IPS-15b (cell line): ENCODE results near the gene STK17A.

Experiments used
- H3K27me3 ChIP-seq: one replicate; pipeline ENCODE4 v1.6.1; 2013; ENCODE audit warnings: low read length; ENCODE audit not compliant: control insufficient read depth, insufficient read depth
- H3K36me3 ChIP-seq: one replicate; pipeline ENCODE4 v1.6.1; 2013; ENCODE audit warnings: low read length; ENCODE audit not compliant: control insufficient read depth, insufficient read depth
- H3K4me1 ChIP-seq: one replicate; pipeline ENCODE4 v1.6.1; 2013; ENCODE audit warnings: mild to moderate bottlenecking, low read length; ENCODE audit not compliant: control insufficient read depth, insufficient read depth
- H3K4me3 ChIP-seq: one replicate; pipeline ENCODE4 v1.5.1; 2013; ENCODE audit warnings: low read depth, low read length
- H3K9ac ChIP-seq: one replicate; pipeline ENCODE4 v1.6.1; 2013; ENCODE audit warnings: low read depth, mild to moderate bottlenecking, low read length
- H3K9me3 ChIP-seq: one replicate; pipeline ENCODE4 v1.6.1; 2013; ENCODE audit warnings: mild to moderate bottlenecking, low read length; ENCODE audit not compliant: control insufficient read depth, insufficient read depth

Gene STK17A

DNA sequence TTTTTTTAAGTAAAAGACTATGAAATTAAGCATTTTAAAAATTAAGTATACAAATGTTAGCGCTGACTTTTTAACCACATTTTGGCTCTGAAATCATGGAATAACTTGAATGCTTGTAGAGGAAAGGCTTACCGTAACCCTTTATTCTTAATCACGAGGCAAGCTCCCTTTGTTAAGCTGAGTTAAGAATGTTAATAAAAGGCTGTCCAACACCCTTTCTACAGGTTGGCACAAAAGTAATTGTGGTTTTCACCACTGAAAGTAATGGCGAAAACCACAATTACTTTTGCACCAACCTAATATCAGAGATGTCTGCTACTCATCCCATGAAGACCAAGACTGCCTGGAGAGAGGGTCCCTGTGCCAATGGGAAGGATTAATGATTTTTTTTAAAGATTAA, 70.6 kb downstream of the STK17A start:
- Histone ChIP-seq H3K4me1 (peaks cover 8% of the 10 kb centered on the region), H3K36me3 (no peaks in the 10 kb centered on the region), H3K9ac (no peak overlapping the region), H3K9me3 (no peaks in the 10 kb centered on the region), H3K4me3 (no peak overlapping the region), H3K27me3 (no peaks in the 10 kb centered on the region)

DNA sequence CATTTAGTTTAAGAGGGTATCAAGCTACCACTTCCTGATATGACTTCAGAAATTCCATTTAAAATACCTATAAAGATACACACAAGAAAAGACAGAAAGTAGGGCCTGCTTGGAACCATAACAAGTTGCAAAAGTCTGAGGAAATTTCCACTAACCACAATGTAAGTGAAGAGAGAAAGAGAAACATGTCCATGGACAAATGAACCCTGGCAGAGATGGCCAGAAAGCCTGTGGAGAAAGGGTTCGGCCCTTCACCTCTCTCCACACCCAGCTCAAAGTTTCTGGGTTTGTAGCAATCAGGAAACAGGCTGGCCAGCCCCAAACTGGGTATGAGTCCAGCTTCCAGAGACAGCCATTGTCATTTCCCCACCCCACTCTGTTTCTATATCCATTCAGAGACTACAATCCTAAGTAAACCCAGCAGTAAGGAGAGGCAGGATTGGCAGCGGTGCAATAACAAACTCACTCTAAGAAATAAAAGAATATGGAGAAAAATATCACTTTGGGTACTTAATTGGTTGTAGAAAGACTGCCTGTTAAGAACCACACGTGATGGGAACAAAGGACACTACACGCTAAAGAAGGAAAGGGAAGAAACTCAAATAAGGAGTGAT, 71.1 kb downstream of the STK17A start:
- H3K4me1 ChIP-seq = peaks cover 13% of the 10 kb centered on the region
- H3K9me3 ChIP-seq = no peaks in the 10 kb centered on the region
- H3K4me3 ChIP-seq = no peak overlapping the region
- H3K9ac ChIP-seq = no peak overlapping the region
- H3K36me3 ChIP-seq = no peaks in the 10 kb centered on the region
- H3K27me3 ChIP-seq = no peaks in the 10 kb centered on the region

DNA sequence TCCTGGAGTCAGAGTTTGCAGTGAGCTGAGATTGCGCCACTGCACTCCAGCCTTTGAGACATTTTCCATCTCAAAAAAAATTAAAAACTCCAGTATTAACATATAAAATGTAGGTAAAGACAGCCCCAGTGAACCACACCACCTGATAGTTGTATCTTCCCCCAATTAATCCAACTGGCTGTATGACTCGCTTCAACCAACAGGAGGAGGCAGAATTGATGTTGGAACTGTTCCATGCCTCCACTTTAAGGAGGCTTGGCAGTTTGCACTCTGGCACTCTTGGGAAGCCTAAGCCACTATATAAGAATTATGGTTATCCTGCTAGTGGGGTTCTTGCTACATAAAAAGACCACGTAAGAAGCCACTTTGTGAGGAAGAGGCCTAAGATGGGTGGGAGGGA, 72.7 kb downstream of the STK17A start:
- Histone ChIP-seq H3K4me3 (no peak overlapping the region), H3K27me3 (no peaks in the 10 kb centered on the region), H3K9me3 (no peaks in the 10 kb centered on the region), H3K36me3 (no peaks in the 10 kb centered on the region), H3K9ac (no peak overlapping the region), H3K4me1 (peaks cover 24% of the 10 kb centered on the region)

DNA sequence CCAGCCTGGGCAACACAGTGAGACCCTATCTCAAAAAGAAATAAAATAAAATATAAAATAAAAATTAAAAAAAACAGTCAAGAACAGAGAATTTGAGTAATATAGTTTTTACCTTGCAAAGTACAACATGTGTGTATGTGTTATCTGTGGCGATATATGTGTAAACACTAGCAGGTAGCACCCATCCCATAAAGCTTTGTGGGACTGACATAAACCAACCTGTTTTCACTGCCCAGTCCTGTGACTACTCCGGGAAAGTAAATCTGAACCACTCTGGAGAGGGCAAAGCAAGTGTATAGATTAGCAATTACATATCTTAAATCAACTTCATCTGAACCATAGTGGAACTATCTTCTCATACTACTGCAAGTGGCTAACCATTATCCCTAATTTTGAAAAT, 74.1 kb downstream of the STK17A start:
- Histone ChIP-seq H3K9ac (no peak overlapping the region), H3K27me3 (no peaks in the 10 kb centered on the region), H3K36me3 (no peaks in the 10 kb centered on the region), H3K4me1 (peaks cover 24% of the 10 kb centered on the region), H3K4me3 (no peak overlapping the region), H3K9me3 (no peaks in the 10 kb centered on the region)

DNA sequence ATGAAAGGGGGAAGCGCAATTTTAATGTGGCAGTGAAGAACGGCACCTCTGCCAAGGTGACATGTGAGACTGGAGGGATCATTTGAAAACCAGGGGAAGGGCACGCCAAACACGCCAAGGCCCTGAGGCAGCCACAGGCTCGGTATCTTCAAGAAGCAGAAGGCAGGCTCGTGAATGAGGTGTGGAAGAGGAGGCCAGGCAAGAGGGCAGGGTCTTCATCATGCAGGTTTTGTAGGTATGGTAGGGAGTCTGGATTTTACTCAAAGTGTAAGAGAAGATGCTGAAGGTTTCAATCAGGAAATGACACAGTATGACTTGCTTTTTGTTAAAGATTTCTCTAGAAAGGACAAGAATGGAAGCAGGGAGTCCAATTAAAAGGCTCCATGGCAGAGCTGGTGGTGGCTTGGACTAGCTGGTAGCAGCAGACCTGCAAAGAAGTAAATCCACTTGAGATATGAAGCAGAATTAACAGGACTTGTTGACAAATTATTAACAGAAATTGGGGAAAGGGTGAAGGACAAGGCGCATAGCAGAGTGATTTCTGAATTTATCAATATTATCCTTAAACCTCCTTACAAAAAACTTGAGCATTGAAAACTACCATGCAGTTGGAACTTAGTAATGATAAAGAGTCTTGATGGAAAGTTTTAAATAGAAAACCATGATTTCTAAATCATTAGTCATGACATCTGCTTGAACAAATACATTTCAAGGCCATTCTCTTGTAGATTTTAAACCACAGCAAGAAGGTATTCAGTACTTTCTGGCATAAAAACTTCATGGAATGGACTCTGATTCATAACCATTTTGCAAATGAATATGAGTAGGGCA, 76.0 kb downstream of the STK17A start:
- Histone ChIP-seq H3K36me3 (no peaks in the 10 kb centered on the region), H3K27me3 (no peaks in the 10 kb centered on the region), H3K4me1 (peaks cover 24% of the 10 kb centered on the region), H3K4me3 (no peak overlapping the region), H3K9ac (no peak overlapping the region), H3K9me3 (no peaks in the 10 kb centered on the region)

DNA sequence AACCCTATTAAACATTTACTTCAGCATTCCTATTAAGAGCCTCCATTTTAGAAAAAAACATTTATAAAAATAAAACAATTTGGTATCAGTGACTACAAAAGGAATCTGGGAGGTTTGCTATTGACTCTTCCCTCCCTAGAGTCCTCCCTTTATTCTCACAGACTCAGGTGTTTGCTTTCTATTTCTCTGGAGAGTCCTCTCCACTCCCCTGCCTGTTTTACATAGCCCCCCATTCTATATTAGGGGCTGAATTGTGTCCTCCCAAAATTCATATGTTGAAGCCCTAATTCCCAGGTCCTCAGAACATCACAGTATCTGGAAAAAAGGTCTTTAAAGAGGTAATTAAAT, 76.6 kb downstream of the STK17A start:
- Histone ChIP-seq H3K4me1 (peaks cover 26% of the 10 kb centered on the region), H3K4me3 (no peak overlapping the region), H3K9ac (no peak overlapping the region), H3K27me3 (no peaks in the 10 kb centered on the region), H3K36me3 (no peaks in the 10 kb centered on the region), H3K9me3 (no peaks in the 10 kb centered on the region)

DNA sequence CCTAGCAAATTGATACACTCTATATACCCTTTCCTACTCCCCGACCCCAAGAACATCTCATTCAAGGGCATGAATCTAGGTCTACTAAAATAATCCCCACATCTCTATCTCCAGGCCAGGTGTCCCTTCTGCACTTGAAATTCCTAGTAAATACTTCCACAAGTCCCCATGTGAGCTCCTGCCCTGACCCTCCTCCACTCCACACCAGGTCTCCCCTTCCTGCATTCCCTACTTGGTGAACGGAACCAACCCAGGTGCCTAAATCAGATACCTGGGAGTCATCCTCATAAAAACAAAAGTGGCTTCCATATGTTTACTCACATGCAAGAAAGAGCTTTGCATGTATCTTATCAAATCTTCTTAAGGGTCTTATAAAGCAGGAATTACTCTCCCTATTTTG, 77.2 kb downstream of the STK17A start:
- H3K27me3 ChIP-seq = no peaks in the 10 kb centered on the region
- no peaks in the 10 kb centered on the region for H3K9me3 ChIP-seq
- H3K36me3 ChIP-seq = no peaks in the 10 kb centered on the region
- no peak overlapping the region for H3K9ac ChIP-seq
- peaks cover 26% of the 10 kb centered on the region for H3K4me1 ChIP-seq
- H3K4me3 ChIP-seq = no peak overlapping the region

DNA sequence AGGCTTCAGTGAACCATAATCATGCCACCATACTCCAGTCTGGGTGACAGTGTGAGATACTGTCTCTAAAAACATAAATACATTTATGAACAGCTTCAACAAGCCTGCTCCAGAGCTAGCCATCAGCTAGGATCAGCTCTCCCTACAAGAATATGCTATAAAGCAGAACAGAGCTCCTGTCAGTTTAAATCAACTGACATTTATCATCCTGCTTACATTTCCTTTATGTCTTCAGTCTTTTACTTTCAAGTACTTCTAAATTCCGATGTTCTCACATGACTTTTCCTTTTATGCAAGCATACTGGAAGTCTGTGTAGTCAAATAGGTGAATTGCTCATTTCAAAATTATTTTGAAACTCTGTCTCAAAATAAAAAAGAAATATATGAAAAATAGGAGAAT, 81.8 kb downstream of the STK17A start:
- no peaks in the 10 kb centered on the region for H3K9me3 ChIP-seq
- peaks cover 17% of the 10 kb centered on the region for H3K4me1 ChIP-seq
- no peak overlapping the region for H3K9ac ChIP-seq
- no peaks in the 10 kb centered on the region for H3K27me3 ChIP-seq
- no peaks in the 10 kb centered on the region for H3K36me3 ChIP-seq
- no peak overlapping the region for H3K4me3 ChIP-seq

DNA sequence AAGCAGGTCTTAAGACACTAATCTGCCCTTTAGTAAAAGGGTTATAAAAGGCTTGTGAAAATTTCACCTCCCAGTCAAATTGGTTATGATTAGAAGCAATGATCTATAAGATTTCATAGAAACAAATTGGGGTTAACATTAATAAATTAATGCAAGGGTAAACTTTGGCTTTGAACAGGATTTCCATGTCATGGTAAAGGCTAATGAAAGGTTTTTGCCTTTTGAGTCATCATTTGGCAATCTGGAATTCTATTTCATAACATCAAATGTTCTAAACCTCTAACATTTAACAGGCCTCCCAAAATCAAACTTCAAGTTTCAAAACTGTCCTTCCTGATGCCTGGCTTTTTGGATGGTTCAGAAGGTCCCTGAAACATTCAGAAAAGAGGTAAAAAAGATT, 84.0 kb downstream of the STK17A start:
- Histone ChIP-seq H3K9me3 (no peaks in the 10 kb centered on the region), H3K9ac (no peak overlapping the region), H3K36me3 (no peaks in the 10 kb centered on the region), H3K4me1 (peaks cover 11% of the 10 kb centered on the region), H3K27me3 (no peaks in the 10 kb centered on the region), H3K4me3 (no peak overlapping the region)

DNA sequence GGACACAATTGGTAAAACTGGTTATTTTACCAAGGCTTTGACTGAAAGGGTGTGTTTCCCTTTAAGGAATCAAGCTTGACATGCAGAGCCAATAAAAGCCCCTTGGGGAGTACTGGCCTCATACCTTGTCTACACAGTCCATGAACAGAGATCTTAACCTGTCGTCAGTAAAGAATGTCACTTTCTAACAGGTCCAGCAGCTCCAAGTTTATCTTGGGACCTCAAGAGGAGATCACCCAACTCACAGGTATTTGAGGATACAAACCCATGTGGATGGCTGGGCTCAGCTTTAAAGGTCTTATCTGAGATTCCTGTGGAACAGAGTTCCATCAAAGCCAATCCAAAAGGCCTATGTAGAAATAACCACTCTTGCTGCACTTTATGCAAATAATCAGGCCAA, 85.1 kb downstream of the STK17A start:
- peaks cover 11% of the 10 kb centered on the region for H3K4me1 ChIP-seq
- no peak overlapping the region for H3K9ac ChIP-seq
- no peaks in the 10 kb centered on the region for H3K27me3 ChIP-seq
- no peak overlapping the region for H3K4me3 ChIP-seq
- H3K36me3 ChIP-seq = no peaks in the 10 kb centered on the region
- no peaks in the 10 kb centered on the region for H3K9me3 ChIP-seq

DNA sequence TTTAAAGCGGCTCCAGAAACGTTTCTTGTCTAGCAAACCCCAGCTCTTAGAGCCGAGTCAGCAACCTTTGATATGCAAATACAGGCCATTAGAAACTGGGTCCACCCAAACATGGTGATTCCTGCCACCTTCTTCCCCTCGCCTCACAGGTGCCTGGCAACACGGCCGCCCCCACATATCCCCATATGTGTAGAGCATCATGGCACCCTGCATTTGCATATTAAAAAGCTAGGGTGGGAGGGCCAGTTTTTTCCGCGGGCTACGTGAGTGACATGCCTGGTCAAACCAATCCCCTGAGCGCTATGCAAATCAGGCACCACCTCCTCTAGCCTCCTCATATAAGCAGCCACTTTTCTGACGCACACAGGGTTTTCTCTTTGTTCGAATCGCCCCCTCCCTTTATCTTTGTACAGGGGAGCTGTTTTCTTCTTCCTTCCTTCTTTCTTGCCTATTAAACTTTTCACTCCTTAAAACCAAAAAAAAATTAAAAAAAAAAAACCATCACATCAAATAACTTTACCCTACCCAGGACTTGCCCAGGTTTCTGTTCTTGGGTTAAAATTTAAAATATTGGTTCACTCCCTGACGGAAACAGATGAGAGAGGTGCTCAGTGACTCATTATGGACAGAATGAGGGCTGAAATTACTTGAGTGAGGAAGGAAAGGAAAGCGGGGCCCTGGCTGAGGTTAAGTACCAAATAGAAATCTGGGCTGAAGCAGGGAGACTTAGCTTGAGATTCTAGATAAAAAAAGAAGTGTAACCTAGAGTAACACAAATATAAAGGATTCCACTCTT, 86.6 kb downstream of the STK17A start:
- peak overlapping the region; percentile 37 for H3K4me3 ChIP-seq
- no peaks in the 10 kb centered on the region for H3K9me3 ChIP-seq
- H3K36me3 ChIP-seq = no peaks in the 10 kb centered on the region
- peaks cover 10% of the 10 kb centered on the region for H3K4me1 ChIP-seq
- H3K9ac ChIP-seq = no peak overlapping the region
- no peaks in the 10 kb centered on the region for H3K27me3 ChIP-seq

DNA sequence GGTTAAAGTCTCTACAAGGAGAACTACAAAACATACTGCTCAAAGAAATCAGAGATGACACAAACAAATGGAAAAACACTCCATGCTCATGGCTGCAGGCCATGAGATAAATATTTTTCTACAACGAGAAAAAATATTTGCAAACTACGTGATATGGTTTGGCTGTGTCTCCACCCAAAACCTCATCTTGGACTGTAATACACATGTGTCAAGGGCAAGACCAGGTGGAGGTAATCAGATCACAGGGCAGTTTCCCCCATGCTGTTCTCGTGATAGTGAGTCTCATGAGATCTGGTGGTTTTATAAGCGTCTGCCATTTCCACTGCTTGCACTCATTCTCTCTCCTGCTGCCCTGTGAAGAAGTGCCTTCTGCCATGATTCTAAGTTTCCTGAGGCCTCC, 88.6 kb downstream of the STK17A start:
- no peak overlapping the region for H3K9ac ChIP-seq
- no peak overlapping the region for H3K4me3 ChIP-seq
- H3K4me1 ChIP-seq = peaks cover 9% of the 10 kb centered on the region
- no peaks in the 10 kb centered on the region for H3K36me3 ChIP-seq
- H3K27me3 ChIP-seq = no peaks in the 10 kb centered on the region
- no peaks in the 10 kb centered on the region for H3K9me3 ChIP-seq
